GM19099 (cell line): ENCODE results near the gene ZYG11B.

ENCODE experiments used
- POLR2A ChIP-seq: IDR thresholded peaks from 3 replicates; pipeline ENCODE4 v1.6.1; 2011; ENCODE audit warnings: low read depth; ENCODE audit not compliant: insufficient read length; ENCODE audit errors: extremely low read depth

Gene ZYG11B

DNA sequence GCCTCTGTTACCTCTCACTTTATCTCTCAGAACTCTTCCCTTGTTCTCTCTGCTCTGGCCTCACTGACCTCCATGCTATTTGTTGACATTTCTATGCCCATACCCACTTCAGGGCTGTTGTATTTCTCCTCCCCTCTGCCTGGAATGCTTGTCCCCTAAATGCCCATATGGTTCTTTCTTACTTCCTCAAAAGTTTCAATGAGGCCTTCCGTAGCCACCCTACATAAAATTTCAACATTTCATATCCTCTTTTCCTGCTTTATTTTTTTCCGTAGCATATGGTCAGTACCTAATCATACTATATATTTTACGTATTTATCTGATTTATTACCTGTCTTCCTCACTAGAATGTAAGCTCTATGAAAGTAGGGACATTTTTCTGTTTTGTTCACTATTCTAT lies 69.2 kb downstream of the ZYG11B start:
- no peak for TF ChIP-seq POLR2A

DNA sequence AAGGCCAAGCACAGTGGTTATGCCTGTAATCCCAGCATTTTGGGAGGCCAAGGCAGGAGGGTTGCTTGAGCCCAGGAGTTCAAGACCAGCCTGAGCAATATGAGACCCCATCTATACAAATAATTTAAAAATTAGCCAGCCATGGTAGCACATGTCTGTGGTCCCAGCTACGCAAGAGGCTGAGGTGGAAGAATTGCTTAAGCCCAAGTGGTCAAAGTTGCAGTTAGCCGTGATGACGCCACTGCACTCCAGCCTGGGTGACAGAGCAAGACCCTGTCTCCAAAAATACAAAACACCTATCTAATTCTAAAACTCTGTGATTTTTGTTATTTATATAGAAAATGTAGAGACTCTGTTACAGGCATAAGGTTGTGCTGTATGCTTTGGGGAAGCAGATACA lies 72.1 kb downstream of the ZYG11B start:
- no peak for TF ChIP-seq POLR2A

DNA sequence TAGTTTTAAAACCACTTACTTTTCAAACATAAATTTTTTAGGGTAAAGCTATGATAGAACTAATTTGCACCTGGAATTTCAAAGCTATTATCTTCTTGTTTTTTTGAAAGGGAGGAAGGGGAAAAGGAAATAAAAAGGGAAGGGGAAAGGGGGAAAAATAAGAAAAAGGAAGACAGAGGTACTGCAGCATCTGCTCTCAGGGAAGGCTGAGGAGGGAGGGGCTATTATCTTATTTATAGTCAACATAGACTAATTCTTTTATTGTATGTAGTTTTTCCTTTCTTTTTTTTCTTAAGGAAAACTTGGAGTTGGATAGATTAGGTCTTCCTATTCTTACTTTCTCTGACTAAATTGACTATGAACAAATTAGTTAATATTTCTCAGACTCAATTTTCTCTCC lies 74.8 kb downstream of the ZYG11B start:
- no peak for TF ChIP-seq POLR2A

DNA sequence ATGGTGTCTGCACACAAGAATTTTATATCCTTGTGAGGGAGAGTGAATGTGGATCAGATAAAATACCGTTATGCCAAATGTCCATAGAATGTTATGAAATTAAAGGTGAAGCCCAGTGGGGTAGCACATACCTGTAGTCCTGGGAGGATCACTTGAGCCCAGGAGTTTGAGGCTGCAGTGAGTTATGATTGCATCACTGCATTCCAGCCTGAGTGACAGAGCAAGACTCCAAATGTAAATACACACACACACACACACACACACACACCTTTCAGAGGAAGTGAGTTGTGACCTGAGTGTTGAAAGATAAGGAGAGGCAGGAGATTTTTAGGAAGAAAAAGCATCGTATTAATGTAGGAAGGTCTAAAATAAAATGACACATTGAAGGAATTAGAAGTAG lies 88.2 kb downstream of the ZYG11B start:
- no peak for TF ChIP-seq POLR2A

DNA sequence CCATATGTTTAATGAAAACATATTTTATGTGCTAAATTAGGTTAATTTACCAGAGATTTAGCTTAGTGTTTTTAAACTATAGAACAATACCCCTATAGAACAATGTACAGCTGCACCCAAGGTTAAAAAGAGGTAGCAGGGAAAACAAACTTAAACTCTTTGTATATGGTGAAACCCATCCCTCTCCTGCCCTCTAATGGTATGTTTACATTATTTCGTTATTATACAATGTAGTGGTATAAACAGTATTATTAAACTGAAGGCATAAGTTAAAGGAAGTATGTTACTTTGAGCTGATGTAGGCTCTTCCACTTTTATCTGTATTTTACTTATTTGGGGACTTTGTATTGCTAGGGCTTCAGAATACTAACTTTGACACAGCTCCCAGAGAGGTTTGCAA lies 99.6 kb downstream of the ZYG11B start:
- no peak for TF ChIP-seq POLR2A

DNA sequence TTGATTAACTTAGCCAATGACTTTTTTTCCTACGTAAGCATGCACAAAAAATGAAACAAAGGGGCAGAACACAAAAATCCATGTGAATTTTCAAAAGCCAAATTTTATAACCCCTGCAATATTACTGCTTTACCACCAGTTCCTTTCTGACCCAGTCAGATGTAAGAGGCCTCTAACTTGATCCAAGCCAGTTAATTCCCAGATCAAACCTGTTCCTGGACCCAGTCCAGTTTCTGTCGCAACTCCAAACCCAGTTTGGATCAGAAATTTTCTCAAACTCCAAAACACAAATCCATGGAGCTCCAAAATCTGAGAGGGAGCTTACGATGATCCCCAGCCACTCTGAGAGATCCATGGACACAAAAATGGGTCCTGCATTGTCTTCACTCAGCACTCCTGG lies 108.5 kb downstream of the ZYG11B start:
- TF ChIP-seq POLR2A = no peak

DNA sequence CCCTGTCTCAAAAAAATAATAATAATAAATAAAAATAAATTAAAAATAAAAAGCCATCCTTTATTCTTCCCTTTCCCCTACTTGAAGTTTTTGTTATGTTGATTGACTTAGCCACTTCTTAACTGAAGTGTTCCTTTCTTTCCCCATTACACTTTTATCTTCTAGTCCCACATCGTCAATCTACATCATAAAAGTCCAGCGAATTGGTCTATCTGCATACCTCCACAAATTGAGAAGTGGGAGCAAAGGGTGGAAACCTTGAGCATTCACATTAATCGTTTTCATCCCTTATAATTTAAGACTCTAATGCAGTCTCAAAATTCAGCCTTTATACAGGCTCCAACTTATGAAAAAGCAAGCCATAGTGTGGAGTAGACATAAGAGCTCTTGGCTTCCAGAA lies 109.8 kb downstream of the ZYG11B start:
- no peak for TF ChIP-seq POLR2A

DNA sequence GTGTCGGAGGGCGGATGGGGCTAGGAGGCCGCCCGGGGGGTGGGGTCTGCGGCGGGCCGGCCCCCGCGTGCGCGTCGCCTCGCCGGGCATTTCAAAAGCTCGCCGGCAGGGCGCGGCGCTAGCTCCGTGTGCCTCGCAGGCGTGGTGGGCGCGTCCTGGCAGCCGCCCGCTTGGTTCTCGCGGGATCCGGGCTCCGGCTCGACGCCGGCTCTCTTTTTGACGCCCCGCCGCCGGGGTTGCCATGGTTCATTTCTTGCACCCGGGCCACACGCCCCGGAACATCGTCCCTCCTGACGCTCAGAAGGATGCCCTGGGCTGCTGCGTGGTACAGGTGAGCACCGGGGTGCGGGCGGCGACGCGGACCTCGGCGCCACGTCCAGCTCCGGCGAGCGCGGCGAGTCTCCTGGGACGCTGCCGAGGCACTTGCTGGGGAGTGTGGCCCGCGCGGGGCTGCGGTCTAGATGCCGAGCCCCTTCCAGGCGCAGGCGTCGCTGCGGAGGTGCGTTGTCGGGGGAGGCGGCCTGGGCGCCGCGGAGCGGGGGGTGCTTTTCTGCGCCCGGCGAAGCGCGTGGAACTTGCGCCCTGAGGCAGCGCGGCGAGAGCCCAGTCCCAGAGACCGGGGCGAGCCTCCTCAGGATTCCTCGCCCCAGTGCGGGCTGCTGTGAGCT lies 116.5 kb downstream of the ZYG11B start, which contains the start of gene ZYG11A:
Gene ZYG11A, plus strand, starts transcription at position 118 of the 668 bp plus-strand sequence. Its CDS starts 124 bp downstream, at position 242.
- TF ChIP-seq POLR2A = peak; percentile 62

DNA sequence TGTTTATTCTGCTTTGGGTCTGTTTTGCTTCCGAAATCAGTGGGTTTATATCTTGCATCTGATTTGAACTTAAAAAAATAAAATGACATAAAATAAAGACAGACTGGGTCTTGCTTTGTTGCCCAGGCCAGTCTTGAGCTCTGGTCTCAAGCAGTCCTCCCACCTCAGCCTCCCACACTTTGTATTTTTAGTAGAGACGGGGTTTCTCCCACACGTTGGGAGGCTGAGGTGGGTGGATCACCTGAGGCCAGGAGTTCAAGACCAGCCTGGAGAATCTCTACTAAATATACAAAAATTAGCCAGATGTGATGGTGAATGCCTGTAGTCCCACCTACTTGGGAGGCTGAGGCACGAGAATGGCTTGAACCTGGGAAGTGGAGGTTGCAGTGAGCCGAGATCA lies 122.2 kb downstream of the ZYG11B start:
- TF ChIP-seq POLR2A = no peak

DNA sequence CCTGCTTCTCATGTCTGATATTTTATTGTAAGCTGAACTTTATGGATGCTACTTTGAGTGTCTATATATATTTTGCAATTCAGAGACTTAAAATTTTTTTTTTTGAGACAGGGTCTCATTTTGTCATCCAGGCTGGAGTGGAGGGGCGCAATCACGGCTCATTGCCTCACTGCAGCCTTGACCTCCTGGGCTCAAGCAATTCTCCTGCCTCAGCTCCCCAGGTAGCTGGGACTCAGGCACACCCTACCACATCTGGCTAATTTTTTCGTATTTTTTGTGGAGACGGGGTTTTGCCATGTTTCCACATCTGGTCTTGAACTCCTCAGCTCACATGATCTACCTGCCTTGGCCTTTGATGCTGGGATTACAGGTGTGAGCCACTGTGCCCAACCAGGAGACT lies 124.7 kb downstream of the ZYG11B start:
- no peak for TF ChIP-seq POLR2A

DNA sequence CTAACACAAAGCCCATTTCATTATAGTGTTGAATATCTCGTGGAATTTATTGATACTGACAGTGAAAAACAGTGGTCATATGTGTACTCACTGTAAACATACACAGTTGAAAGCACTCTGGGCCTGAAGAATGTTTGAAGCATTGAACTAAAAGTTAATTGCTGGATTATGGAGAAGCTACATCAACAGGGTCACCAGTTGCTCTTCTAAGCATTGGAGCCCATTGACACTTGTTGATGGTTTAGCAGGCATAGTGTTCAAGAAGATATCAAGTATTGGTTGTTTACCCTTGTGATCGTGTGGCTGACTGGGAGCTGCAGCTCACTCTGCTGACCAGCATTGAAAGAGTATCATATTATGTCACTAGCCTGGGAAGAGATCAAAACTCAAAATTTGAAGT lies 126.6 kb downstream of the ZYG11B start:
- TF ChIP-seq POLR2A = no peak

DNA sequence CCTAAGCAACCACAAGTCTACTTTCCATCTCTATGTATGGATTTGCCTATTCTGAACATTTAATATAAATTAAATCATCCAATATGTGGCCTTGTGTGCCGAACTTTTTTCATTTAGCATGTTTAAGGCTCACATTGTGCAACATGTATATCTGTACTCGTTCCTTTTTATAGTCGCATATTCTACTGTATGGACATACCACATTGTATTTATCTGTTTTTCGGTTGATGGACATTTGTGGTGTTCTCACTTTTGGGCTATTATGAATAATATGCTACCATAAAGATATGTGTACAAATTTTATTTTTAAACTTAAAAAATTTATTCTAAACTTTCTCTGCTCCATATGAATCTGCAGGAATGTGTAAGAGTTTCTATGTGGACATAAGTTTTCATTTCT lies 129.3 kb downstream of the ZYG11B start:
- no peak for TF ChIP-seq POLR2A

DNA sequence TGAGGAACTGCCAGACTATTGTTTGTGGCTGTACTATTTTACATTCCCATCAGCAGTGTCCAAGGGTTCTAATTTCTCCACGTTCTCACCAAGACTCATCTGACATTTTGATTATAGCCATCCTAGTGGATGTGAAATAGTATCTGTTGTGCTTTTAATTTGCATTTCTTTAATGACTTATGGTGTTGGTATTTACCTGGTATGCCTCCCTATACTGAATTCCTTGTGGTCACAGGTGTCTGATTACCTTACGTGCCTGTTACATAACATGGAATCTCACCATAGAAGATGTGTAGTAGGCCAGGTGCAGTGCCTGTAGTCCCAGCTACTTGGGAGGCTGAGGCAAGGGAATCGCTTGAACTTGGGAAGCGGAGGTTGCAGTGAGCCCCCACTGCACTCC lies 129.8 kb downstream of the ZYG11B start:
- no peak for TF ChIP-seq POLR2A

DNA sequence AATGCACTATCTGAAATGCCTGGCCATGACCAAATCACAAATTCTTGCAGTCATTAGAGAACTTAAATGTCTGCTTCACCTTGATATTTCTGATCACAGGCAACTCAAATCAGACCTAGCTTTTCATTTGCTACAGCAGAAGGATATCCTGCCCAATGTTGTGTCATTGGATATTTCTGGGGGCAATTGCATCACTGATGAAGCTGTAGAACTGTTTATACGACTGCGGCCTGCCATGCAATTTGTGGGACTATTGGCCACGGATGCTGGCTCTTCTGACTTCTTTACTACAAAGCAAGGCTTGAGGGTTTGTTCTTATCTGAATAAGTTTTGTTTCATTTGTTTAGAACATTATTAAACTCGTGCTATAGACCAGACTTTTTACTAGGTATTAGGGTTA lies 131.2 kb downstream of the ZYG11B start:
- no peak for TF ChIP-seq POLR2A

DNA sequence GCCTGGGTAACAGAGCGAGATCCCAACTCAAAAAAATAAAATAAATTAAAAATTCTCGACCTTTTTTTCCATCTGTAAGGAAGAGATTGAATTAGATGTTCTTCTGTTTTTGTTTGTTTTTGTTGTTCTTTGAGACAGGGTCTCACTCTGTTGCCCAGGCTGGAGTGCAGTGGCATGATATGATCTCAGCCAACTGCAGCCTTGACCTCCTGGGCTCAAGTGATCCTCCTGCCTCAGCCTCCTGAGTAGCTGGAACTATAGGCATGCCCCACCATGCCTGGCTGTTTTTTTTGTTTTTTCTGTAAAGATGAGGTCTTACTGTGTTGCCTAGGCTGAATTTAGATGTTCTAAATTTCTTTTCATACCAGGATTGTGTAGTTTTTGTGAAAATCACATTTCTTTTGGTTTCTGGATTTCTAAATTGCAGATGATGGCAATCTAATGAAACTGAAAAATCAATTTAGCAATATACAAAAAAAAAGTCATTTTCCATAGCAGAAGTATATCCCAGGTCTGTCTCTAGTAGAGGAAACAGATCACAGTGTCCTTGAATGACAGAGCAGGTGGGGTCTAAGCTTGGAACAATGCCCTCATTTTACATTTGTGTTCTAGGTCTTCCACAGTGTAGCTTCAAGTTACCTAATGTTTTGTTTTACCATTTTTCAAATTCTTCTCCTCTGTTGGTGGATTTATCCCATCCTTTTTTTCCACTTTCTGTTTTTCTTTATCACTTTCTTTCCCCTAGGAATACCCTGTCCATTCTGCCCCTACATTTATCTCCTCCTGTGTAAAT lies 136.6 kb downstream of the ZYG11B start:
- TF ChIP-seq POLR2A = no peak
